Neutrophil (primary cell): Measurements from ENCODE around the gene SUPT3H.

Experiments
- H3K27ac ChIP-seq: fragments of 200-600 bp; sonication (generic); 2 replicates; pipeline ENCODE4 v1.5.1; 2016; ENCODE audit warnings: mild to moderate bottlenecking, moderate library complexity
- H3K27me3 ChIP-seq: fragments of 200-600 bp; sonication (generic); 2 replicates; pipeline ENCODE4 v1.6.0; 2016; ENCODE audit warnings: mild to moderate bottlenecking
- H3K36me3 ChIP-seq: fragments of 200-600 bp; sonication (generic); 2 replicates; pipeline ENCODE4 v1.5.1; 2017
- H3K4me1 ChIP-seq, 2 experiments: fragments of 200-600 bp in 1 of 2; sonication (generic) in 1 of 2; 1 replicate in 1 of 2; 2 replicates in 1 of 2; pipeline versions ENCODE4 v1.5.1 to v1.6.1; 2013 to 2016; ENCODE audit warnings: low read depth in 1 of 2, low read length in 1 of 2, mild to moderate bottlenecking in 1 of 2, moderate library complexity in 1 of 2; ENCODE audit not compliant: control insufficient read depth in 1 of 2, insufficient read depth in 1 of 2
- H3K4me3 ChIP-seq, 2 experiments: fragments of 200-600 bp in 1 of 2; sonication (generic) in 1 of 2; 1 replicate in 1 of 2; 2 replicates in 1 of 2; pipeline ENCODE4 v1.5.1; 2013 to 2016; ENCODE audit warnings: low read depth in 1 of 2, low read length in 1 of 2, mild to moderate bottlenecking in 1 of 2, moderate library complexity in 1 of 2
- H3K9me3 ChIP-seq: fragments of 200-600 bp; sonication (generic); 2 replicates; pipeline ENCODE4 v1.5.1; 2016
- TF ChIP-seq, protein P1 (sequence below): fragments of 200-600 bp; sonication (generic); IDR thresholded peaks from 2 replicates; pipeline ENCODE4 v1.5.1; 2016; ENCODE audit warnings: antibody characterized with exemption

The SUPT3H gene

DNA sequence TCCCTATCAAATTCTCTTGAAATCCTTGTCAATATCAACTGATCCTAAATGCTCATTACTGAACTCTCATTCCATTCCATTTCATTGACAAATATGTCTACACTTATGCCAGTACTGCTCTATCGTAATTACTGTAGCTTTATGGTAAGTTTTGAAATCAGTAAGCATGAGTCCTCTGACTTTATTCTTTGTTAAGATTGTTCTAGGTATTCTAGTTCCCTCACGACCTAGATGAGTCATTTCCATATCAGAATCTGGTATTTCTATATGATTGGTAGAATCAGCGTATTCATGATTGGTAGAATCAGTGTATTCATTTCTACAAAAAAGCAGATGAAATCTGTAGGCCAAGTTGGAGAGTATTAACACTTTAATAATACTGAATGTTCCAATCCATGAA, 368.2 kb downstream of the SUPT3H start:
- TF ChIP-seq, protein P1, sequence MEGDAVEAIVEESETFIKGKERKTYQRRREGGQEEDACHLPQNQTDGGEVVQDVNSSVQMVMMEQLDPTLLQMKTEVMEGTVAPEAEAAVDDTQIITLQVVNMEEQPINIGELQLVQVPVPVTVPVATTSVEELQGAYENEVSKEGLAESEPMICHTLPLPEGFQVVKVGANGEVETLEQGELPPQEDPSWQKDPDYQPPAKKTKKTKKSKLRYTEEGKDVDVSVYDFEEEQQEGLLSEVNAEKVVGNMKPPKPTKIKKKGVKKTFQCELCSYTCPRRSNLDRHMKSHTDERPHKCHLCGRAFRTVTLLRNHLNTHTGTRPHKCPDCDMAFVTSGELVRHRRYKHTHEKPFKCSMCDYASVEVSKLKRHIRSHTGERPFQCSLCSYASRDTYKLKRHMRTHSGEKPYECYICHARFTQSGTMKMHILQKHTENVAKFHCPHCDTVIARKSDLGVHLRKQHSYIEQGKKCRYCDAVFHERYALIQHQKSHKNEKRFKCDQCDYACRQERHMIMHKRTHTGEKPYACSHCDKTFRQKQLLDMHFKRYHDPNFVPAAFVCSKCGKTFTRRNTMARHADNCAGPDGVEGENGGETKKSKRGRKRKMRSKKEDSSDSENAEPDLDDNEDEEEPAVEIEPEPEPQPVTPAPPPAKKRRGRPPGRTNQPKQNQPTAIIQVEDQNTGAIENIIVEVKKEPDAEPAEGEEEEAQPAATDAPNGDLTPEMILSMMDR: no peak
- Histone ChIP-seq H3K4me3 (no peak overlapping the region), H3K27me3 (no peaks in the 10 kb centered on the region), H3K36me3 (no peaks in the 10 kb centered on the region), H3K4me1 (no peaks in the 10 kb centered on the region), H3K9me3 (no peaks in the 10 kb centered on the region), H3K27ac (no peak overlapping the region)

DNA sequence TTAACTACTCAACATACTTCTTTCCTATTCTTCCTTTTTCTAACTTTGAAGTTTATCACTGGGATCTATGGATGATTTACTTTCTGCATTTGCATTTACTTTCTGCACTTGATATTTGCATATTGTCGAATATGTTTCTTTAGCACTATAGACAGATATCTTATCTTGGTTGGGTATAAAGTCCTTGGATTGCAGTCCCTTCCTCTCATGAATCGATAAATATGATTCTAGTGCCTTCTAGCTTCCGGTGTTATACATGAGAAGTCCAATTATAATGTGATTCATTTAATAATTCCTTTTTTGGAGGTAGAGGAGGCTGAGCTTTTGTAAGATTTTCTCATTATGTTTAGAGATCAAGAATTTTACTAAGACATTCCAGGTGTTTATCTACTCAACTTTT, 370.8 kb downstream of the SUPT3H start:
- no peak overlapping the region for H3K27ac ChIP-seq
- no peaks in the 10 kb centered on the region for H3K9me3 ChIP-seq
- no peaks in the 10 kb centered on the region for H3K27me3 ChIP-seq
- H3K4me3 ChIP-seq: no peak overlapping the region
- peaks cover 8 to 17% of the 10 kb centered on the region in 2 experiments for H3K4me1 ChIP-seq
- H3K36me3 ChIP-seq: no peaks in the 10 kb centered on the region
- TF ChIP-seq, protein P1: no peak

DNA sequence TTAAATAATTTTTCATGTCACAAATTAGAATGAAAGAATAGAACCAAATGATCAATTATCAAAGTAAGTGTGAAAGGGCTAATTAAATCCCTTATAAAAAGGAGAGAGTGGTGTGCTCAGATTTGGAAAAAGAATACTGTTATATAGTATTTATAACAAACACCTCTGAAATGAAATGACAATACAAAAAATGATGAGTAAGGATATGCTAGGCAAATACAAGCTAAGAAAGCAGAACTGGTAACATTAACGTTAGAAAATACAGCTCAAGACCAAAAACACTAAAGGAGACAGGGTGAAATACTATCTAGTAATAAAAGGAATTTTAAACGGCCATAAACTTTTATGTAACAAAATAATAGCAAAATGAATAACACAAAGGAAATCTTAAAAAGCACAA, 373.8 kb downstream of the SUPT3H start:
- TF ChIP-seq, protein P1: no peak
- no peak overlapping the region for H3K4me3 ChIP-seq
- no peaks in the 10 kb centered on the region for H3K9me3 ChIP-seq
- no peaks in the 10 kb centered on the region for H3K27me3 ChIP-seq
- H3K36me3 ChIP-seq: no peaks in the 10 kb centered on the region
- peak overlapping the region; percentile 32 for H3K27ac ChIP-seq
- H3K4me1 ChIP-seq: peaks cover 8 to 17% of the 10 kb centered on the region in 2 experiments

DNA sequence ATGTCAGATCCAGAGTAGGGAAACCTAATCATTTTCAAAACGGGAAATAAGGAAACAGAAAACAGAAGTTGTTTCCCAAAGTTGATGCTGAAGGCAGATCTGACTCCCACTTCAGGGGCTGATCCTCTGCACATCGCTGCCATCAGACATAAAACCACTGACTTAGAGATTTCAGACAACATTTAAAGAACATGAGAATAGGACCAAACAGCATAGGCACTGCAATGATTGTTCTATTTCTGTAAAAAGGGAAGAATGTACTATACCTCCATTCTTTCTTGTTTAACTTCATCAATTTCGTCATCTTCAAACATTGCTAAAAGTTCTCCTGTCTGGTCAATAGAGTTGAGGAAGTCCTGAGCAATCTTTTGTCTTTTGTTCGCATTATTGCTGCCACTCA, 374.3 kb downstream of the SUPT3H start:
- no peak overlapping the region for H3K4me3 ChIP-seq
- H3K9me3 ChIP-seq: no peaks in the 10 kb centered on the region
- TF ChIP-seq, protein P1: no peak
- H3K4me1 ChIP-seq: peaks cover 8 to 17% of the 10 kb centered on the region in 2 experiments
- peak overlapping the region; percentile 32 for H3K27ac ChIP-seq
- H3K27me3 ChIP-seq: no peaks in the 10 kb centered on the region
- no peaks in the 10 kb centered on the region for H3K36me3 ChIP-seq

DNA sequence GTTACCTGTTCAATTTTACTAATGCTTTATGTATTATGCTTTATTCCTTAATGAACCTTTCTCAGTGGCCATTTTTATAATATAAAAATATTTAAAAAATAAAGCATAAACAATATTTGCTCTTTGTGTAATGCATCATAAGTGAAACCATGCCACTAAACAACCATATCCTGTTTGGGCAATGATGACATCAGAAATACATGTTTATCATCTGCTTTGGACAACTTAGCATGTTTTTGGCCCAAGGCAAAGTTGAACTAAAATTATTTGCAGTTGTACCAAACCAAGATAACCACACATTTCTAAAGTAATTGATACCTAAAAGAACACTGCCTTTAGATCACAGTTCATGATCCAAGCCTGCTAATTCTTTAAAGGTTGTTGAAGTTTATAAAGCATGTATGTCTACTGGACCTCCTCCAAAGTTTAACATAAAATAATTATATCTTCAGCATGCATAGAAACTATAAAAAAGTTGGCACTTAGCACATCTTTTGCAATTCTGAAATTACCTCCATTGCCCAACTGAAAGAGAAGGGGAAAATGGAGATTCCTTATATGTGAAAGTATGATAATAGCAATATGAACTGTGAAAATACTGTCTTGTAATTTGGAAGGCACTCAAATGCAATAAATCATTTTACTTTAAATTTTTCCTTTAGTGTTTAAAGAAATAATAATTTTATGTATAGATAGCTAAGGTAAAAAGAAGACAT, 375.2 kb downstream of the SUPT3H start:
- Histone ChIP-seq H3K4me1 (peaks cover 8 to 17% of the 10 kb centered on the region in 2 experiments), H3K4me3 (no peak overlapping the region), H3K9me3 (no peaks in the 10 kb centered on the region), H3K27ac (no peak overlapping the region), H3K27me3 (no peaks in the 10 kb centered on the region), H3K36me3 (no peaks in the 10 kb centered on the region)
- TF ChIP-seq, protein P1: no peak
